ENCODE measurements around the gene PEPD.

Gene PEPD

DNA sequence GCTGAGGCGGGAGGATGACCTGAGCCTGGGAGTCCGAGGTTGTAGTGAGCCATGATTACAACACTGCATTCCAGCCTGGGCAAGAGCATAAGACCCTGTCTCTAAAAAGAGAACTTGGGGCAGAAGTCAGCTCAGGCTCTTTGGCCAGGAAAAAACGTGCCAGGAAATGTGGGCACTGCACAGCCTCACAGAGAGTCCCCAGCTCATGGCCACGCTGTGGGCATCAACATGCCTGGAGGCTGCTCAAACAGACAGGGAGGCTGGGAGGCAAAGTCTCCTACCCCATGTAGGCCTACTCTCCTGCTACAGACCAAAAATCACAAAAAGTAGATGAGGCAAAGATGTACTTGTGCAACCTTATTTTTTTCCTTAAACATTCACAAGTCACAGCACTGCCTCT, 49.4 kb downstream of the PEPD start:
- H3K4me1 ChIP-seq (ENCODE audit: control insufficient read depth, insufficient read depth, low read length) = no peaks in the 10 kb centered on the region
- no peak overlapping the region for H3K4me3 ChIP-seq (ENCODE audit: low read depth, low read length)
- H3K9me3 ChIP-seq (ENCODE audit: control insufficient read depth, insufficient read depth, low read length) = no peaks in the 10 kb centered on the region
- no peak overlapping the region for H3K27ac ChIP-seq (ENCODE audit: low read depth, low read length)
- no peak overlapping the region for H3K9ac ChIP-seq (ENCODE audit: low read depth, low read length)
- H3K36me3 ChIP-seq (ENCODE audit: control insufficient read depth, insufficient read depth, low read length) = peaks cover 9% of the 10 kb centered on the region
- H3K27me3 ChIP-seq (ENCODE audit: control insufficient read depth, insufficient read depth, low read length) = no peaks in the 10 kb centered on the region

DNA sequence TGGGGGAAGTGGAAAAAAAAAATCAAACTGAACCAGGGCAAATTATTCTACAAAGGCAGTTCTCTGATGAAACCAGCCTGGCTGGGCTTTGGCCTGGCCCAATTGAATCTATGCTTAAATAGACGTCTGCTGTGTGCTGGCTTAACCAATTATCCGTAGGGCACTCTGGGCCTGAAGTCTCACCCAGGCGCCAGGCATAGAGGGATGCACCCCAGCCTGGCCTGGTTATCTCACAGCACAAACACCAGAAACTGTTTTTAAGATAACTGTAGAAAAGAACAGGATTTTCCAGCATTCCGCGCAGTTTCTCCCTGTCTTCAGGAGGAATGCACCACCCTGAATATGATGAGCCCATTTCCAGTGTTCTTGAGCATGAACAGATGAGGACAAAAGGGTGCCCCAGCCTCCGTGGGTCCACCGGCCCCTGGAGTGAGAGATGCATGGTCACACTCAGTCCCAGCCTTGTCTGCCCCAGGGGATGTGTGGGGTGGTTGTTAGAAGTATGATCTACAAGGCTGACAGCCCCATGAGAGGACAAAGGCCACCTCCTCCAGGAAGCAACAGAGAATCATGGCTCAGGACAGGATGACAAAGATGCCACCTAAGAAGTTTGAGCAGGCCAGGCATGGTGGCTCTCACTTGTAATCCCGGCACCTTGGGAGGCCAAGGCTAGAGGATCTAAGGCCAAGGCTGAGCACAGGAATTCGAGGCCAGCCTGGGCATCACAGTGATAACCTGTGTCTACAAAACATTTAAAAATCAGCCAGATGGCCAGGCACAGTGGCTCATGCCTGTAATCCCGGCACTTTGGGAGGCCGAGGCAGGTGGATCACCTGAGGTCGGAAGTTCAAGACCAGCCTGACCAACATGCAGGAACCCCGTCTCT, 50.2 kb downstream of the PEPD start:
- Histone ChIP-seq H3K4me3 (ENCODE audit: low read depth, low read length) (no peak overlapping the region), H3K36me3 (ENCODE audit: control insufficient read depth, insufficient read depth, low read length) (peaks cover 5% of the 10 kb centered on the region), H3K27ac (ENCODE audit: low read depth, low read length) (no peak overlapping the region), H3K27me3 (ENCODE audit: control insufficient read depth, insufficient read depth, low read length) (no peaks in the 10 kb centered on the region), H3K9ac (ENCODE audit: low read depth, low read length) (no peak overlapping the region), H3K4me1 (ENCODE audit: control insufficient read depth, insufficient read depth, low read length) (no peaks in the 10 kb centered on the region), H3K9me3 (ENCODE audit: control insufficient read depth, insufficient read depth, low read length) (no peaks in the 10 kb centered on the region)

DNA sequence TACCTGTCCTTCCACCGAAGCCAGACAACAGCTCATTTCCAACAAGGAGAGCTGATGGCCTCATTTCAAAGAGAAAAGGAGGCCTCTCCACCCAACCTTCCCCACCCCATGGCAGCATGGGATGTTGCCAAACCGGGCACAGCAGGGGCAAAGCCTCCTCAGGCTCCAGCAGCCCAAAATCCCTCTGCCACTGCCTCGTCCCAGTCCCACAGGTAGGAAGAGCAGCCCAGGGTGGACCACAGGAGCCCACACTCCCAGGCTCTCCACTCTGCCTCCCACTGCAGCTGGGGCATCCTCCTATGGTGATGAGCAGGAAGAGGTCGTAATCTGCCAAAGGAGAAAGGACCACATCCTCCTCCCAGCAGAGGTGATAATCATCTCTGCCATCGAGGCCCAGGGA, 50.9 kb downstream of the PEPD start:
- Histone ChIP-seq H3K27ac (ENCODE audit: low read depth, low read length) (no peak overlapping the region), H3K9ac (ENCODE audit: low read depth, low read length) (no peak overlapping the region), H3K4me3 (ENCODE audit: low read depth, low read length) (no peak overlapping the region), H3K9me3 (ENCODE audit: control insufficient read depth, insufficient read depth, low read length) (no peaks in the 10 kb centered on the region), H3K4me1 (ENCODE audit: control insufficient read depth, insufficient read depth, low read length) (no peaks in the 10 kb centered on the region), H3K27me3 (ENCODE audit: control insufficient read depth, insufficient read depth, low read length) (no peaks in the 10 kb centered on the region), H3K36me3 (ENCODE audit: control insufficient read depth, insufficient read depth, low read length) (peaks cover 5% of the 10 kb centered on the region)

DNA sequence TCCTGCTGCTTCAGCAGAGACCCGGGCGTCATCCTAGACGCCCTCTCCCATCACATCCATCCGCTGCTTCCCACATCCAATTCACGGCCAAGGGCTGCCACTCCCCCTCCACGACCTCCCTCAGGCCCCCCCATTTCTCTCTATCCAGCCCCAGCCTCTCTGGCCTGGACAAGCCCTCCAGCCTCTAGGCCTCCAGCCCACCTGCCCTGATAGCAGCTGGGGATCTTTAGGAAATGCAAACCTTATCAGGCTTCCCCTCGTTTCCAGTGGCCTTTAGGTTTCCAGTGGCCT, 51.6 kb downstream of the PEPD start:
- Histone ChIP-seq H3K36me3 (ENCODE audit: control insufficient read depth, insufficient read depth, low read length) (peaks cover 5% of the 10 kb centered on the region), H3K4me3 (ENCODE audit: low read depth, low read length) (no peak overlapping the region), H3K9ac (ENCODE audit: low read depth, low read length) (no peak overlapping the region), H3K27me3 (ENCODE audit: control insufficient read depth, insufficient read depth, low read length) (no peaks in the 10 kb centered on the region), H3K27ac (ENCODE audit: low read depth, low read length) (no peak overlapping the region), H3K4me1 (ENCODE audit: control insufficient read depth, insufficient read depth, low read length) (no peaks in the 10 kb centered on the region), H3K9me3 (ENCODE audit: control insufficient read depth, insufficient read depth, low read length) (no peaks in the 10 kb centered on the region)

DNA sequence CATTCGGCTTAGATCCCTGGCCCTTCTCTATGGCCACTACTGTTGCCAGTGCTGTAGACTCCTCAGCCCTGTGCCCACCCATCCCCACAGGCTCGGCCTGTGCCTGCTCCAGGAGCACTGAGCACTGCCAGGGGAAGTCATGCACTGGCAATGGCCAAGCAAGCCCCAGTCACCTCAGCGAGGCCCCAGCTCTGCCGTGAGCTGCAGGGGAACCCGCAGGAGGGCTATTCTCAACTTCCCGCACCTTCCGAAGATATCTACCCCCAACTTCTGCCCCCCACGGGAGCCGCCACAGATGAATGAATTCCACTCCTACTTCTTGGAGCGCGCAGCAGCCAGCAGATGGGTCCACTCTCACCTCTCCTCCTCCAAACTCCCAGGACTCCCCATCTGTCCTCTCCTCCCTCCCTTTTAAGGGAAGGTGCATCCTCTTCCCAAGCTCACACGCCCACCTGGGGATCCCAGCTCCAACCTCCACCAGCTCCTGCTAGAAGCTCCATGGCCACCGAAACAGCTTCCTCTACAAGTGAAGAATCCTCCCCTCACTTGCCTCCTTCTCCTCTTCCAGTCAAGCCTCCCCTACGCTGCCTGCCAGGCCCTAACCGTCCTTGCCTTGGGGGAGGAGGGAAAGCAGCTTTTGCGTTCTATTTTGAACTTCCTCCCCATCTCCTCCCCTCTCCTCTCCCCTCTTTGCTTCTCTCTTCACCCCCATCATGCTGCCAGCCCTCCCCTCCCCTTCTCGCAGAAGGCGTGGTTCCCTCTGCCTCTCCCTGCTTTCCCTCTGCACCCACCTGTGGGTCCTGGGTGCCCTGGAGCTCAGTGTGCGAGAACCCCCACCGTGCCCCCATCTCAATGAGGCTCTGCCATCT, 52.2 kb downstream of the PEPD start:
- Histone ChIP-seq H3K4me3 (ENCODE audit: low read depth, low read length) (no peak overlapping the region), H3K9me3 (ENCODE audit: control insufficient read depth, insufficient read depth, low read length) (no peaks in the 10 kb centered on the region), H3K27ac (ENCODE audit: low read depth, low read length) (no peak overlapping the region), H3K36me3 (ENCODE audit: control insufficient read depth, insufficient read depth, low read length) (peaks cover 5% of the 10 kb centered on the region), H3K4me1 (ENCODE audit: control insufficient read depth, insufficient read depth, low read length) (no peaks in the 10 kb centered on the region), H3K9ac (ENCODE audit: low read depth, low read length) (no peak overlapping the region), H3K27me3 (ENCODE audit: control insufficient read depth, insufficient read depth, low read length) (no peaks in the 10 kb centered on the region)

DNA sequence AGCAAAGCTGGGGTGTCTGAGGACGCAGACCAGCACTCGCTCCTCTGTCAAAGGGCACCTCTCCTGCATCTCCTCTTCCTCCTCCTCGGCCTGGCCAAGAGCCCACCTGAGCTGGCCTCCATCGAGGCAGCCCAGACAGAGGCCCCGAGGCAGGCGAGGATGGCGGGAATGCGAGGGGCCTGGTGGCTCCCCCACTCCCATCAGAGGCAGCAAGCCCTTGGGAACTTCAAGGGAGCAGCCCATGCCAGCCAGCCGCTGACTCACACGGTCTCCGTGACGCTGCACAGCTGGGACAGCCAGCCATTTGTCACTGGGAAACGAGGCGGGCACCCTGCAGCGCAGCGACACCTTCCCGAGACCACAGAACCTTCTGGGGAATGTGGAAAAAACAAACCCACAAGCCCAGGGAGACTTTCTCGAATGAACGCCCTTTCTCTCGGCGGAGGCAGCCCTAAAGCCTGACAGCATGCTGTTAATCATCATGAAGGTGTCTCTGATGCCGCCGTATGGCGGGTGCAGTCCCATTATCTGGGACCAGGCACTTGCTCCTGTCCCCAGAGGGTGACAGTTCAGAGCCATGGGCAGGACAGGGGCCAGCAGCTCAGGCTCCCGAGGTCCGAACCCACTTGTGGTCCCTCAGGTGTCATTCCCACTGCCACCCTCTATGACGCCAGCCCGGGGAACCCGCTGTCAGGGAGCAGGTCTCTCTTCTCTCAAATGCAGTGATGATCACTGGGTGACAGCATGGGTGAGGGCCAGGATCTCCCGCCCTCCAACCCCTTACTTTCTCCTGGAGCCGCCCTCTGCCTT, 53.0 kb downstream of the PEPD start:
- H3K9ac ChIP-seq (ENCODE audit: low read depth, low read length) = no peak overlapping the region
- no peaks in the 10 kb centered on the region for H3K27me3 ChIP-seq (ENCODE audit: control insufficient read depth, insufficient read depth, low read length)
- peaks cover 5% of the 10 kb centered on the region; the same call in 1 of the 2 replicates for H3K36me3 ChIP-seq (ENCODE audit: control insufficient read depth, insufficient read depth, low read length)
- H3K4me1 ChIP-seq (ENCODE audit: control insufficient read depth, insufficient read depth, low read length) = no peaks in the 10 kb centered on the region
- H3K4me3 ChIP-seq (ENCODE audit: low read depth, low read length) = no peak overlapping the region
- H3K9me3 ChIP-seq (ENCODE audit: control insufficient read depth, insufficient read depth, low read length) = no peaks in the 10 kb centered on the region
- H3K27ac ChIP-seq (ENCODE audit: low read depth, low read length) = no peak overlapping the region

DNA sequence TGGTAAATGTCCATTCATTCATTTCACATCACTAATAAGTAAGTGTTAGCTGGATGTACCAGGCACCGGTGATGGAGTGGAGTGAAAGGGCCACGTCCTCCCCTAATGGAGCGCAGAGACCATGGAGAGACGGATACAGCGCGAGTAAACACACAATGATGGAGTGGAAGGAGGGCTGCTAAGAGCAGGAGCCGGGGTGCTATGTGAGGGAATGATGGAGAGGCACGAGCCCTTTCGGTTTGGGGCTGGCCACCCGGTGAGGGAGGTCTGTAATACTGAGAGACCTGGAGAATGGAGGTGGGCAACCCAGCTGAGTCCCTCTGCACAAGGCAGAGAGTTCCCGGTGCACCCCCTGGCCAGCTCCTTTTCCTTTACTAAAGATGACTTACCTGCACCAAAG, 53.7 kb downstream of the PEPD start:
- H3K27ac ChIP-seq (ENCODE audit: low read depth, low read length) = no peak overlapping the region

DNA sequence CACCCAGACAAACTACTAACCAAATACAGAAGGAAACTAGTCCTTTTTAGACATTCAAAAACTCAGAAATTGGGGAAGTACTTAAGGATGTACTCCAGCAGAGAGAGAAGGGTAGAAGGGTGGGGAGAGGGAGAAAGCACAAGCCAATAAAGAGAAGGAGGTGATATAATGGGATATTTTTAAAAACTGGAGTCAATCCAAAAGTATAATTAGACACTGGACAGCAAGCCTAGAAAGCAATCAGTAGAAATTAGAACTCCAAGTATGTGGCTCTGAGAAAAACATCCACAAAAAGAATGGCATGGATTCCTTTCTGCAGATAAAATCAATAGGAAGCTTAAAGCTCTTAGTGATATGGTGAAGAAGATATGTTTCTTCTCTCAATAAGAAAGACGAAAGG, 55.8 kb downstream of the PEPD start:
- H3K27me3 ChIP-seq (ENCODE audit: control insufficient read depth, insufficient read depth, low read length) = no peaks in the 10 kb centered on the region
- H3K4me1 ChIP-seq (ENCODE audit: control insufficient read depth, insufficient read depth, low read length) = no peaks in the 10 kb centered on the region
- H3K9ac ChIP-seq (ENCODE audit: low read depth, low read length) = no peak overlapping the region
- H3K27ac ChIP-seq (ENCODE audit: low read depth, low read length) = no peak overlapping the region
- peaks cover 15% of the 10 kb centered on the region for H3K36me3 ChIP-seq (ENCODE audit: control insufficient read depth, insufficient read depth, low read length)
- H3K4me3 ChIP-seq (ENCODE audit: low read depth, low read length) = no peak overlapping the region
- no peaks in the 10 kb centered on the region for H3K9me3 ChIP-seq (ENCODE audit: control insufficient read depth, insufficient read depth, low read length)

More for the DNA sequence above, 53.7 kb downstream of the PEPD start:
- Histone ChIP-seq H3K9me3 (ENCODE audit: control insufficient read depth, insufficient read depth, low read length) (no peaks in the 10 kb centered on the region), H3K9ac (ENCODE audit: low read depth, low read length) (no peak overlapping the region), H3K36me3 (ENCODE audit: control insufficient read depth, insufficient read depth, low read length) (peaks cover 11% of the 10 kb centered on the region), H3K27me3 (ENCODE audit: control insufficient read depth, insufficient read depth, low read length) (no peaks in the 10 kb centered on the region), H3K4me3 (ENCODE audit: low read depth, low read length) (no peak overlapping the region), H3K4me1 (ENCODE audit: control insufficient read depth, insufficient read depth, low read length) (no peaks in the 10 kb centered on the region)

DNA sequence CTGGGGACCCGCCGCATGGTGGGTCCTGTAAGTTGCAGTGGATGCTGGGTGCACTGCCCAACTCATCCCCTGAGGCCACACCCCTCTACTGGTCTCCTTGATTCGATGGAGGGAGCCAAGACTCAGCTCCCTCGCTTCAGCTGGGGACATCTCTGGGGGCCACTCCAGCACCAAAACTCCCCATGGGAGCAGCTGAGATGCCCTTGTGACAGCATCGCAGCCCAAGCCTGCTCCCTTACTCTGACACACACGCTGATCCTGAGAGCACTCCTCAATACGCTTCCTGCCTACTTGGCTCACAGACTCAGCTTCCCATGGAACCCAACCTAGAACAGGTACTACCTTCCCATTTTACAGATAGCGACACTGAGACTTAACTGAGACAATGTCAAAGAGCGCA, 56.2 kb downstream of the PEPD start:
- H3K9me3 ChIP-seq (ENCODE audit: control insufficient read depth, insufficient read depth, low read length) = no peaks in the 10 kb centered on the region
- H3K27ac ChIP-seq (ENCODE audit: low read depth, low read length) = no peak overlapping the region
- H3K36me3 ChIP-seq (ENCODE audit: control insufficient read depth, insufficient read depth, low read length) = peaks cover 18% of the 10 kb centered on the region
- H3K4me3 ChIP-seq (ENCODE audit: low read depth, low read length) = no peak overlapping the region
- no peak overlapping the region for H3K9ac ChIP-seq (ENCODE audit: low read depth, low read length)
- H3K4me1 ChIP-seq (ENCODE audit: control insufficient read depth, insufficient read depth, low read length) = no peaks in the 10 kb centered on the region
- H3K27me3 ChIP-seq (ENCODE audit: control insufficient read depth, insufficient read depth, low read length) = no peaks in the 10 kb centered on the region

DNA sequence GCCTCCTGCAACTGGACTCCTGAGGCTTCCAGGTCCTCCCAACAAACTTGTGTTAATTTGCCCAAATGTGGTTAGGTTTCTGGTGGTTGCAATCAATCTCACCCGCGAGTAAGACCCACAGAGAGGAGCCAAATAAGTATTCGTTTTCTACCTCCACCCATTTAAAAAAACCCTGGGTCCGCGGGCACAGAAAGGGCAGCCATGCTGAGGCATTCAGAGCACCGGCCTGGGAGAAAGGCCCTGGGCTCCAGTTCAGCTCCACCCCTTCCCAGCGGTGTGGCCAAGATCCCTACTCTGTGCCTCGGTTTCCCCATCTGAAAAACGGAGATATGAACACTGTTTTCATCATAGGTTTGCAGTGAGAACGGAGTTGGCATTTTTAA, 56.9 kb downstream of the PEPD start:
- Histone ChIP-seq H3K27me3 (ENCODE audit: control insufficient read depth, insufficient read depth, low read length) (no peaks in the 10 kb centered on the region), H3K4me1 (ENCODE audit: control insufficient read depth, insufficient read depth, low read length) (no peaks in the 10 kb centered on the region), H3K27ac (ENCODE audit: low read depth, low read length) (no peak overlapping the region), H3K9me3 (ENCODE audit: control insufficient read depth, insufficient read depth, low read length) (no peaks in the 10 kb centered on the region), H3K4me3 (ENCODE audit: low read depth, low read length) (no peak overlapping the region), H3K9ac (ENCODE audit: low read depth, low read length) (no peak overlapping the region), H3K36me3 (ENCODE audit: control insufficient read depth, insufficient read depth, low read length) (peaks cover 18% of the 10 kb centered on the region)
